OCI-LY3 (cell line): Measurements from ENCODE around the gene CD1B.
A peak's percentile ranks its signal among the peaks of the same experiment; 100 is the strongest.

Source experiments
- H2AFZ ChIP-seq: fragments of 200-600, 300-600 bp; shearing (Covaris generic); 2 replicates; pipeline ENCODE4 v1.6.0; 2014; ENCODE audit warnings: antibody characterized with exemption, low read depth, low read length
- H3K27ac ChIP-seq: fragments of 200-600, 300-600 bp; sonication (generic); 2 replicates; pipeline ENCODE4 v1.5.1; 2014; ENCODE audit warnings: mild to moderate bottlenecking, low read length, moderate library complexity, mixed read lengths
- H3K27me3 ChIP-seq: fragments of 200-600, 300-600 bp; sonication (generic); 2 replicates; pipeline ENCODE4 v1.6.1; 2014; ENCODE audit warnings: low read depth, low read length, mixed read lengths
- H3K36me3 ChIP-seq: fragments of 200-600, 300-600 bp; sonication (generic); replicated peaks from 2 replicates; pipeline ENCODE3; 2014; ENCODE audit warnings: low read depth, low read length, mixed read lengths
- H3K4me1 ChIP-seq: fragments of 300-600, 200-600 bp; sonication (generic); 2 replicates; pipeline ENCODE4 v1.6.1; 2014; ENCODE audit warnings: low read length, mixed read lengths
- H3K4me2 ChIP-seq: fragments of 200-600, 300-600 bp; sonication (generic); 2 replicates; pipeline ENCODE4 v1.6.1; 2014; ENCODE audit warnings: low read length, mixed read lengths
- H3K4me3 ChIP-seq: fragments of 300-600, 200-600 bp; sonication (generic); 2 replicates; pipeline ENCODE4 v1.5.1; 2014; ENCODE audit warnings: antibody characterized with exemption, mild to moderate bottlenecking, low read length, moderate library complexity
- H3K79me2 ChIP-seq: fragments of 300-600, 200-600 bp; shearing (Covaris generic); 2 replicates; pipeline ENCODE4 v1.6.1; 2014; ENCODE audit warnings: mild to moderate bottlenecking, low read length, mixed read lengths
- H3K9ac ChIP-seq: fragments of 300-600, 200-600 bp; shearing (Covaris generic); 2 replicates; pipeline ENCODE4 v1.6.0; 2014; ENCODE audit warnings: mild to moderate bottlenecking, low read length, moderate library complexity
- H3K9me3 ChIP-seq: fragments of 200-600, 300-600 bp; shearing (Covaris generic); 2 replicates; pipeline ENCODE4 v1.6.1; 2014; ENCODE audit warnings: low read length, mixed read lengths; ENCODE audit not compliant: insufficient read depth
- H4K20me1 ChIP-seq: fragments of 200-600, 300-600 bp; sonication (generic); 2 replicates; pipeline ENCODE4 v1.6.1; 2016; ENCODE audit warnings: low read length, mixed read lengths; ENCODE audit not compliant: insufficient read depth
- CTCF ChIP-seq: fragments of 200-600, 300-600 bp; sonication (generic); IDR thresholded peaks from 2 replicates; pipeline ENCODE4 v1.5.1; 2014; ENCODE audit warnings: antibody characterized with exemption, low read length, low read depth
- EZH2phosphoT487 ChIP-seq: fragments of 200-600 bp; shearing (Covaris generic); IDR thresholded peaks from 2 replicates; pipeline ENCODE4 v1.6.1; 2018; ENCODE audit warnings: antibody characterized with exemption, mixed run types, low read depth

The CD1B gene

DNA sequence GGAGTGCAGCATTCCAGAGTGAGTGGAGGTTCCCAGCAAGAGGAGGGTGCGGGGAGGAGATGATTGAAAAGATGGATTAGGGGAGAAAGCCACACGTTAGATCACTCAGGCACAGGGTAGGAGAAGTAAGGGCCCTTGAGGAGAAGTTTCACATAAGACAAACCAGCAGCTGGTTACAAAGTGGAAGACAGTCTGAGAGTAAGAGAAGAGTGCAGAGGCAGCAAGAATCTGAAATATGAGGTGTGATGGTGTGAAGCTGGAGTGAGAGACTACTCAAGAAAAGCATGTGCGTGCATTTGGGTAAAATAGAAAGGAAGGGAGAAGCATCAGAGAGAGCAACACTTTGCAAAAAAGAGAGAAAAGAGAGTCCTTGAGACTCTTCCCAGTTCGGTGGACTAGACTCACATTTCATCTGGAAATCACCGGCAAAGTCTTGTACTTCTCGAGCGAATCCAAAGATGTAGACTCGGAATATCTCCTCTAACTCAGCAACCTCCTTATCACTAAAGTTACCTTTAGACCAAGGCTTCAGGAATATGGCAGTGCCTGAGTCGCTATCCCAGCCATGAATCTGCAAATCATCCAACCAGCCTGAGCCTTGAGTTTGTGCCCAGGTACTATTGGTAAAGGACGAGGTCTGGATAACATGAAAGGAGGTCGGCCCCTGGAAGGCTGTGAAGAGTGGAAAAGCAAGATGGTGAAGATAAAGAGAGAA is 783 bp downstream of the CD1B start:
- Histone ChIP-seq H3K4me3 (no peak overlapping the region), H3K9me3 (no peaks in the 10 kb centered on the region), H3K9ac (no peak overlapping the region), H3K27ac (no peak overlapping the region), H3K4me2 (no peak overlapping the region), H3K4me1 (peaks cover 45% of the 10 kb centered on the region), H3K27me3 (peaks cover 4% of the 10 kb centered on the region), H3K36me3 (no peaks in the 10 kb centered on the region), H2AFZ (no peak overlapping the region), H4K20me1 (no peaks in the 10 kb centered on the region), H3K79me2 (no peaks in the 10 kb centered on the region)
- no peak for TF ChIP-seq CTCF
- no peak for TF ChIP-seq EZH2phosphoT487

GRCh38 chr1:158329733-158330132 is 1.6 kb downstream of the CD1B start:
- Histone ChIP-seq H3K79me2 (no peaks in the 10 kb centered on the region), H4K20me1 (no peaks in the 10 kb centered on the region), H3K9me3 (peaks cover 4% of the 10 kb centered on the region), H3K9ac (no peak overlapping the region), H3K36me3 (peaks cover 4% of the 10 kb centered on the region), H3K4me3 (0 out of 2 replicates have a peak overlapping the region, but pooled peaks have one; percentile 5), H3K27ac (no peak overlapping the region), H3K4me2 (peak overlapping the region; percentile 38), H3K4me1 (peaks cover 47% of the 10 kb centered on the region), H2AFZ (peak overlapping the region; percentile 20; the same call in 1 of the 2 replicates), H3K27me3 (peaks cover 4% of the 10 kb centered on the region)
- peak; percentile 97 for TF ChIP-seq CTCF
- TF ChIP-seq EZH2phosphoT487: no peak

GRCh38 chr1:158329300-158329699 is 2.0 kb downstream of the CD1B start:
- Histone ChIP-seq H3K27me3 (peaks cover 4% of the 10 kb centered on the region), H3K4me1 (peaks cover 47% of the 10 kb centered on the region), H3K27ac (no peak overlapping the region), H3K9me3 (peaks cover 4% of the 10 kb centered on the region), H3K4me3 (0 out of 2 replicates have a peak overlapping the region, but pooled peaks have one; percentile 5), H3K9ac (no peak overlapping the region), H2AFZ (no peak overlapping the region; the same call in 1 of the 2 replicates), H3K36me3 (peaks cover 4% of the 10 kb centered on the region), H3K4me2 (peak overlapping the region; percentile 38), H3K79me2 (no peaks in the 10 kb centered on the region), H4K20me1 (no peaks in the 10 kb centered on the region)
- TF ChIP-seq CTCF: no peak
- TF ChIP-seq EZH2phosphoT487: no peak

DNA sequence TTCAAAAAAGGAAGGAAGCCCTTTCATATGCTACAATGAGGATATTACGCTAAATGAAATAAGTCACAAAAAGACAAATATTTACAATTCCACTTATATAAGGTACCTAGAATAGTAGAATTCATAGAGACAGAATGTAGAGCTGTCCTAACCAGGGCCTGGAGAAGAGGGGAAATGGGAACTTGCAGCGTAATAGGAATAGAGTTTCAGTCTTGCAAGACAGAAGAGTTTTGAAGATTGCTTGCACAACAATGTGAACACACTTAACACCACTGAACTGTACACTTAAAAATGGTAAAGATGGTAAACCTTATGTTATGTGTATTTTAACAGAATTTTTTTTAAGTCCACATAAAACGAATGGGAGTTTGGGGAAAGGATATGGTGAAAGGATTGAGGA is 2.9 kb downstream of the CD1B start:
- Histone ChIP-seq H3K4me2 (no peak overlapping the region), H3K27ac (no peak overlapping the region), H3K36me3 (peaks cover 12% of the 10 kb centered on the region), H2AFZ (no peak overlapping the region), H3K9ac (no peak overlapping the region), H3K27me3 (peaks cover 4% of the 10 kb centered on the region), H4K20me1 (no peaks in the 10 kb centered on the region), H3K9me3 (peaks cover 12% of the 10 kb centered on the region), H3K4me3 (no peak overlapping the region), H3K79me2 (no peaks in the 10 kb centered on the region), H3K4me1 (peaks cover 46% of the 10 kb centered on the region)
- no peak for TF ChIP-seq EZH2phosphoT487
- TF ChIP-seq CTCF: no peak
